GM21737 (cell line): ENCODE results near the gene KCTD10.
"Not testable (repeated sequence)": the region's sequence is repeated elsewhere in the genome, so short reads cannot be mapped to it uniquely, and the experiment has no call there.

Source experiments
- ATAC-seq: cut with Tn5 transposase; IDR thresholded peaks from one replicate; pipeline ENCODE4 v1.9.1; 2021; ENCODE audit warnings: mild to moderate bottlenecking, moderate library complexity; ENCODE audit not compliant: unreplicated experiment

Gene KCTD10

GRCh38 chr12:109423392-109423791 lies 53.7 kb downstream of the KCTD10 start:
- no peak for ATAC-seq

- ATAC-seq, result no peak
These were observed 54.8 kb downstream of the KCTD10 start for GRCh38 chr12:109422251-109422650.

GRCh38 chr12:109421355-109422087 lies 55.6 kb downstream of the KCTD10 start:
- ATAC-seq, result no peak

DNA sequence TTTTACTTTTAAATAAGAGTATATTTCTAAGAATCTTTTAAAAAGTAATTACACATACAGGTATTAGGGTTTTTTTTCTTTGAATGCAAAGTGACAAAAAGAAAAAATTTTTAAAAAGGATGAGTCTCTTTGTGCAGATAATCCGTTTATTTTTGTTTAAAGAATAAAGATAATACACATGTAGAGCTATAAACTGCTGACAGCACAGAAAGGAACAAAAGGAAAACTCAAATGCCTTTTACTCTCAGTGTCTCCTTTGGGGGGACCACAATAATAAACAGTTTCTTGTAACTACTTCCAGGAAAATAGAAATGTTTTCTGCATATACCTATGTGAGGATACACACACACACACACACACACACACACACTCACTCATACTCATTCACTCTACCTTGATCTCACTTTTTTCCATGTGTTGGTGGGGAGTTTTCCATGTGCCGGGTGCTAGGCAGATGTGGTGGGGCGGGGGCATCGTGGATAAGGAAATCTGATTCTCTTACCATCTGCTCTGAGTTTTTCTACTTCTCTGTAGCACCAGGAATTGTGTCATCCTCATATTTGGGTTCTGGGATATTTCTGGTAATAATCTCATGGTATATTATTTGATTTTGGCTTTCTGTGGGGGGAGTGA lies 58.1 kb downstream of the KCTD10 start:
- no peak for ATAC-seq

DNA sequence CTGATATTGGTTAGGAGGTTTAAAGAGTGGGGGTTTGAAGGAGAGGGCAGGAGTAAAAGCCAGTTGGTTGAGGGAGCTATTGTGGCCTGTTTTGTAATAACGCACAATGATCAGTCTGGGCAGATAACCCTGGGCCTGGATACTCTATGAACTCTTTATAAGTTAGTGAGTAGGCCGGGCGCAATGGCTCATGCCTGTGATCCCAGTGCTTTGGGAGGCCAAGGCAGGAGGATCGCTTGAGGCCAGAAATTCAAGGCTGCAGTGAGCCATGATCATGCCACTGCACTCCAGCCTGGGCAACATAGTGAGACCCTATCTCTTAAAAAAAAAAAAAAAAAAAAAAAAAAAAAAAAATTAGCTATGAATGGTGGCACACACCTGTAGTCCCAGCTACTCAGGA lies 71.0 kb downstream of the KCTD10 start:
- not testable (repeated sequence) for ATAC-seq

DNA sequence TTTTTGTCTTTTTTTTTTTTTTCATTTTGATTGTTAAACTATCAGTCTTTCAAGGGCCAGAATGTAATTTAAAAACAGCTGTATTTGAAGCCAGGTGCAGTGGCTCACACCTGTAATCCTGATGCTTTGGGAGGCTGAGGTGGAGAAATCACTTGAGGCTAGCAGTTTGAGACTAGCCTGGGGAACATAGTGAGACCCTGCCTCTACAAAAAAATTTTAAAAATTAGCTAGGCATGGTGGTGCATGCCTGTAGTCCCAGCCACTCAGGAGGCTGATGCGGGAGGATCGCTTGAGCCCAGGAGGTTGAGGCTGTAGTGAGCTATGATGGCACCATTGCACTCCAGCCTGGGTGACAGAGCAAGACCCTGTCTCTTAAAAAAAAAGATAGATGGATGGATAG lies 72.3 kb downstream of the KCTD10 start:
- not testable (repeated sequence) for ATAC-seq
